ENCODE data around the gene IRF5. TPM values are rescaled to one million over a fixed set of nuclear protein-coding genes. Genes with fewer than 3 reads are reported as not detected.

IRF5 gene
- total RNA-seq, 1 donor from 2014 or later: 0.37 TPM

- H3K4me1 Mint-ChIP-seq (ENCODE audit: low read depth): no peaks in the 10 kb centered on the region
- no peaks in the 10 kb centered on the region for H3K9me3 Mint-ChIP-seq (ENCODE audit: low read depth)
- TF ChIP-seq, protein P1, sequence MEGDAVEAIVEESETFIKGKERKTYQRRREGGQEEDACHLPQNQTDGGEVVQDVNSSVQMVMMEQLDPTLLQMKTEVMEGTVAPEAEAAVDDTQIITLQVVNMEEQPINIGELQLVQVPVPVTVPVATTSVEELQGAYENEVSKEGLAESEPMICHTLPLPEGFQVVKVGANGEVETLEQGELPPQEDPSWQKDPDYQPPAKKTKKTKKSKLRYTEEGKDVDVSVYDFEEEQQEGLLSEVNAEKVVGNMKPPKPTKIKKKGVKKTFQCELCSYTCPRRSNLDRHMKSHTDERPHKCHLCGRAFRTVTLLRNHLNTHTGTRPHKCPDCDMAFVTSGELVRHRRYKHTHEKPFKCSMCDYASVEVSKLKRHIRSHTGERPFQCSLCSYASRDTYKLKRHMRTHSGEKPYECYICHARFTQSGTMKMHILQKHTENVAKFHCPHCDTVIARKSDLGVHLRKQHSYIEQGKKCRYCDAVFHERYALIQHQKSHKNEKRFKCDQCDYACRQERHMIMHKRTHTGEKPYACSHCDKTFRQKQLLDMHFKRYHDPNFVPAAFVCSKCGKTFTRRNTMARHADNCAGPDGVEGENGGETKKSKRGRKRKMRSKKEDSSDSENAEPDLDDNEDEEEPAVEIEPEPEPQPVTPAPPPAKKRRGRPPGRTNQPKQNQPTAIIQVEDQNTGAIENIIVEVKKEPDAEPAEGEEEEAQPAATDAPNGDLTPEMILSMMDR (IDR thresholded peaks at IDR 0.05): no peak
- peaks cover 3% of the 10 kb centered on the region for H3K27me3 Mint-ChIP-seq (ENCODE audit: low read depth)
- no peak overlapping the region for H3K27ac Mint-ChIP-seq (ENCODE audit: unreplicated experiment)
- peak; percentile 84 for DNase-seq (ENCODE audit: low spot score)
- H3K36me3 Mint-ChIP-seq (ENCODE audit: low read depth): no peaks in the 10 kb centered on the region
- H3K4me3 Mint-ChIP-seq (ENCODE audit: unreplicated experiment): no peak overlapping the region
Observed at GRCh38 chr7:128890306-128891109, 47.2 kb upstream of the IRF5 start.

DNA sequence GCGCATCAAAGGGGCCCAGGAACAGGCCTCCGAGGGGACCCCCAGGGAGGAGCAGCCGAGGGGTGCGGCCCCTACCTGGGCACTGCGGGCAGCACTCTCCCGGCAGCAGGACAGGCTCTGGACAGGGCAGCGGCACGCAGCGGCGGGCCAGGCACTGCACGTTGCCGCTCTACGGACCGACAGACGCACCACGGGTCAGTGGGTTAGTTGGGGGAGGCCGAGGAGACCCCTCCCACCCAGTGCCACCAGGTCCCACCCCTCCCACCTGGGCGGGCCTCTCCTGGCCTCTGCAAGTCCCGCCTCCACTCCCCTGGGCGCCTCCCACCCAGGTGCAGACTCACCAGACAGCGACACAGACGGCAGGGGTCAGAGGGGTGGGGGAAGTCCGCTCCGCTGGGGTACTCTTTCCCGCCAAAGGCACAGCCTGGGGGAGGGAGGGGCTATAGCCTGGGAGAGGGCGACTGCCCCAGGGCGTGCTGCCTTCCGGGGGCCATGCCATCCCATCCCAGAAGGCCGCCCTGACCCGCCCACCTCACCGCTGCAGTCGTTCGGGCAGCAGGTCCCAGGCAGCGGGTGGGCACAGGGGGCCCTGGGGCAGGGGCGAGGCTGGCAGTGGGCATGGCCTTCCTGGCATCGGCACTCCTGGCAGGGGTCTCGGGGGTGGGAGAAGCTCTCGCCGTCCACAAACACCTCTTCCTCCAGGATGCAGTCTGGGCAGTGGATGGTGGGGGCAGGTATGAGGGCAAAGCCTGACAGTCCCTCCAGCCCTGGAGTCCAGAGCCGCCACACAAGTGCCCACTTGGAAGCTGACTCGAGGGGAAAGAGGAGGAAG lies 46.4 kb upstream of the IRF5 start:
- H3K27ac Mint-ChIP-seq (ENCODE audit: unreplicated experiment): no peak overlapping the region
- TF ChIP-seq, protein P1 (IDR thresholded peaks at IDR 0.05): peak; percentile 50
- H3K9me3 Mint-ChIP-seq (ENCODE audit: low read depth): no peaks in the 10 kb centered on the region
- peak; percentile 92 for DNase-seq (ENCODE audit: low spot score)
- H3K36me3 Mint-ChIP-seq (ENCODE audit: low read depth): no peaks in the 10 kb centered on the region
- H3K4me1 Mint-ChIP-seq (ENCODE audit: low read depth): no peaks in the 10 kb centered on the region
- H3K27me3 Mint-ChIP-seq (ENCODE audit: low read depth): peaks cover 2% of the 10 kb centered on the region
- H3K4me3 Mint-ChIP-seq (ENCODE audit: unreplicated experiment): no peak overlapping the region

- Mint-ChIP-seq H3K9me3 (ENCODE audit: low read depth) (no peaks in the 10 kb centered on the region), H3K36me3 (ENCODE audit: low read depth) (no peaks in the 10 kb centered on the region), H3K4me1 (ENCODE audit: low read depth) (no peaks in the 10 kb centered on the region), H3K4me3 (ENCODE audit: unreplicated experiment) (no peak overlapping the region), H3K27ac (ENCODE audit: unreplicated experiment) (no peak overlapping the region), H3K27me3 (ENCODE audit: low read depth) (peaks cover 2% of the 10 kb centered on the region)
- DNase-seq (ENCODE audit: low spot score): no peak
- TF ChIP-seq, protein P1 (IDR thresholded peaks at IDR 0.05): no peak
Observed at GRCh38 chr7:128891942-128892269, 45.8 kb upstream of the IRF5 start.

- TF ChIP-seq, protein P1 (IDR thresholded peaks at IDR 0.05): no peak
- Mint-ChIP-seq H3K36me3 (ENCODE audit: low read depth) (no peaks in the 10 kb centered on the region), H3K9me3 (ENCODE audit: low read depth) (no peaks in the 10 kb centered on the region), H3K4me1 (ENCODE audit: low read depth) (peaks cover under 1% of the 10 kb centered on the region), H3K27ac (ENCODE audit: unreplicated experiment) (no peak overlapping the region), H3K4me3 (ENCODE audit: unreplicated experiment) (no peak overlapping the region), H3K27me3 (ENCODE audit: low read depth) (peaks cover 2% of the 10 kb centered on the region)
- DNase-seq (ENCODE audit: low spot score): peak; percentile 87
Observed at GRCh38 chr7:128892521-128893250, 45.0 kb upstream of the IRF5 start.
